Kidney tubule cell (primary cell): Measurements from ENCODE around the gene KPNA5.
"Not testable (repeated sequence)": the region's sequence is repeated elsewhere in the genome, so short reads cannot be mapped to it uniquely, and the experiment has no call there.

Source experiments
- DNase-seq: peaks from one replicate; pipeline ENCODE4 v3.0.0-alpha.2; 2018; ENCODE audit warnings: low spot score

Gene KPNA5

DNA sequence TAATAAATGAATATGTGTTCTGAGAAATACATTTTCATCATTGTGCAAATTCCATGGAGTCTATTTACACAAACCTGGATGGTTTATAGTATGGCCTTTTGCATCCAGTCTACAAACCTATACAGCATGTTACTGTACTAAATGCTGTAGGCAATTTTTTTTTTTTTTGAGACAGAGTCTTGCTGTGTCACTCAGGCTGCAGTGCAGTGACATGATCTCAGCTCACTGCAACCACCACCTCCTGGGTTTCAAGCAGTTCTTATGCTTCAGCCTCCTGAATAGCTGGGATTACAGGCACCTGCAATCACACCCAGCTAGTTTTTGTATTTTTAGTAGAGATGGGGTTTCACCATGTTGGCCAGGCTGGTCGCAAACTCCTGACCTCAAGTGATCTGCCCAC lies 22.9 kb downstream of the KPNA5 start:
- not testable (repeated sequence) for DNase-seq

DNA sequence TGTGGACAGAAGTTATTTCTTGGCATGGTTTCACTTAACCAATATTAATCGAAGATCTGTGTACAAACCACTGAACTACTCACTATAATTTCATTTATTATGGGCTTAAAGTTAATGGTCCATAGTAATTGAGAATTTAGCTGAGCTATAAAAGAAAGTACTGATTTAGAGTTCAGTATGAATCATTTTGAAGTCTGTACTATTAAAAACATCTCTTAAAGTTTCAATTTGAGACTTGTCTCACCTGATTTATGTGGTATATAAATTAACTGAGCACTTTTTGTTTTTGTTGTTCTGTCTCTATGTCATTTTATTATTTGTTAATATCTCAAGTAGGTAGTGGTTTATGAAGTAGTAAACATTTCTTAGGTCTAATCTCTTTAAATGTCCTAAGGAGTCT lies 24.9 kb downstream of the KPNA5 start:
- no peak for DNase-seq

DNA sequence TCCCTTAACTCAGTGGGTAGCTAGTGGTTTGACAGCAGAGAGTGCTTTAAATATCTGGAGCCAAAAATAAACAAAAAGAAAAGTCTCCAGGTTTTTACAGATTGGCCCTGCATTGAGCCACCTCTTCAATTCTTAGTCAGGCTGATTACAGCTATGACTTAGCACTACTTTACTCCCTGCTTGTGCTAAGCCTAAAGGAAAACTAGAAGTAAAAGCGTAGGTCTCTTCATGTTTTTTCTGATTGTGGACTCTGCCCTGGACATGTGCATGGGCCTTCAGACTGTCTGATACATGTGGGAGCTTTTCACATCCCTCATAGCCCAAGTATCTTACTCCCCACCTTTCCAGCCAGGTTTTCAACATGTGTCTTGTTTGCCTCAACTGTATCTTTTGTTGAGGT lies 33.3 kb downstream of the KPNA5 start:
- DNase-seq: no peak

DNA sequence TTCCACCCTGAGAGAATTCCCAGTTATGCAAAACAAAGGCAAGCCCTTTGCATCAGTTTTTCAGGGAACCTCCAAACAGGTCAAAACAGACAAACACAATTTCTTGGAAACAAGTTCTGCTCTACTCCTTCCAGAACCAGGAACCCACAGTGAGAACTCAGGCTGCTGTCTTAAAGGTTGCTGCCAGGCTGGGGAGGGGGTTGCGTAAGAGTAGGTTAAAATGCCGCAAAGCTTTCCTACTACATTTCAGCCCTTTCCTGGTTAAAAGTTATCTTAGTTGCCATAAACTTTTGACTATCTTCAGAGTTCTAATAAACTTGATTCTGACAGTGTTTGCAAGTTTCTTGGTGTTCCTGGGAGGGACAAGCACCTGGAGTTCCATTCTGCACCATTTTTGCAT lies 33.8 kb downstream of the KPNA5 start:
- no peak for DNase-seq

DNA sequence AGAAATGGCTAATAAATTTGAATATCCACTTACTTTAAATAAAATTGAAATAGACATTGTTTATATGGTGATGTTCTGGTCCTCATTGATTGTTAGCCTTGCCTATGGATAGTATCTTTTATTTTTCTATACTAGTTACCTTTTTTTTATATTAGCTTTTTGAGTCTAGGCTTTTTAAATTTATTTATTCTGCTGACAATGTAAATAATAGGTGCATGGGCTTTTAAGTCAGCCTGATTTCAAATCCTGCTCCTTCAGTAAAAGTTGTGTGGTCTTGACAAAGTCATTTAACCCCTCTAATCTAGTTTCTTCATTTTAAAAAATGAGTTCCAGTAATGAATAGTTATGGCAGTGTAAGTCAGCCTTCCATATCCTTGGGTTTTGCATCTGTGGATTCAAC lies 45.9 kb downstream of the KPNA5 start:
- no peak for DNase-seq

DNA sequence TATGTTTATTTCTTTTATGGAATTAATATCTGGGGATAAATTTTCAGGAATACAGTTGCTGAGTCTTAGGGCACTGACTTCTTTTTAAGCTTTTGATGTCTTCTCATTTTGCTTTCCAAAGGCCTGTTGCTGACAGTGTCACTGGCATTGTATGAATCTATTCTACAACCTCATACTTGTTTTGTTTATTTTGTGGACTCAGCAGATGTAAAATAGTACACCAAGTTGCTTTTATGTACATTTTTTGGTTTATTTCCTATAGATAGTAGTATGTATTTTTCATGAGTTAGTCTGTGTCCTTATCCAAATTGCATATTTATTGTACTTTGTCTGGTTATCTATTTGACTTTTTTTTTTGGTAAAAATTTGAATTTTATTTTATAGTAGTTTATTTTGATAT lies 49.5 kb downstream of the KPNA5 start:
- DNase-seq: no peak

DNA sequence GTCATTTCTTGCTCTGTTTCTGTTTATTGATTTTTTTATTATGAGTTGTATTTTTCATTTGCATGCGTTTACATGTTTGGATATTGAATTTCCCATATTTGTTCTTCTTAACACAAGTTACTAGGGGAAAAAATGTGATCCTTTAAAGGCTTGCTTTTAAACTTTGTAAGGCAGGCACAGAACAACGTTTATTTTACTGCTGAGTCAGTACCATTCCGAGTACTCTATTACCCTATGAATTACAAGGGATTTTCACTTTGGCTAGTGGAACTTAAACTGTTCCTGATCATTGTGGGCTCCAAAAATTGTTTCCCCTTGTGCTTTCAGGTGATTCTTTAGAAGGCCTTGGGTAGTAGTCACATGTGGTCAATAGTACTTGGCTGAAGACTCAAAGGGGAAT lies 56.0 kb downstream of the KPNA5 start:
- no peak for DNase-seq

DNA sequence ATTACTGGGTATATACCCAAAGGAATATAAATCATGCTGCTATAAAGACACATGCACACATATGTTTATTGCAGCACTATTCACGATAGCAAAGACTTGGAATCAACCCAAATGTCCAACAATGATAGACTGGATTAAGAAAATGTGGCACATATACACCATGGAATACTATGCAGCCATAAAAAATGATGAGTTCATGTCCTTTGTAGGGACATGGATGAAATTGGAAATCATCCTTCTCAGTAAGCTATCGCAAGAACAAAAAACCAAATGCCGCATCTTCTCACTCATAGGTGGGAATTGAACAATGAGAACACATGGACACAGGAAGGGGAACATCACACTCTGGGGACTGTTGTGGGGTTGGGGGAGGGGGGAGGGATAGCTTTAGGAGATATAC lies 59.5 kb downstream of the KPNA5 start:
- DNase-seq: not testable (repeated sequence)

DNA sequence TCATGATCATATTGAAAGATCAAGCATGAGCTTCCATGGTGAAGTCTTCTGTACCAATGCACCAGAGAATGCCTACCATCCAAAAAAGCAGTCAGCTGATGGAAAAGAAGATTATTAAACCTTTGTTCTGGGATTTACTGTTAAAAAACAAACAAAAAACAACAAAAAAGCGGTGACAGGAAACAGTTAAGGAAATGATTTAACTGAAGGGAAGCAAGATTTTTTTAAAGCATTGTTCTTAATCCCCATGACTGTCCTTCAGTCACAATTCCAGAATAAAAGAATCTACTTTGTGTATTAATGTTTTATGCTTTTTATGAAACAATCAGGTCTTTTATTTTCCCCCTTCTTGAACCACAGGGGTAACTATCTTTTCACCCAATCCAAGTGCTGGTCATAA lies 60.6 kb downstream of the KPNA5 start:
- DNase-seq: no peak

DNA sequence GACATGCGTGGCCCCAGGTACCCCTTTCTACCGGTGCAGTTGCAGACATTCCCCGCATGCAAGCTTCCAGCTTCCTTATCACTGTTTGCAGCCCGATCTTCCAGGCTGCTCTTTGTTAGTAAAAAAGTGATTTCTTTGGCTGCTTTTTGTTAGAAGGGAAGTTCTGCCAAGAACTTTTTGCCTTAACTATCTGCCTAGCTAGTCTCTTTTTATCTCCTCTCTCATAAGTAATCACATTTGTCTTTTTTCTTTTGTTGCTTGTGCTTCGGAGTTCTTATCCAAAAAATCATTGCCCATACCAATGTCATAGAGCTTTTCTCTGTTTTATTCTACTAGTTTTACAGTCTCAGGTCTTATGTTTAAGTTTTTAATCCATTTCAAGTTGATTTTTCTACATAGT lies 64.2 kb downstream of the KPNA5 start:
- DNase-seq: no peak

DNA sequence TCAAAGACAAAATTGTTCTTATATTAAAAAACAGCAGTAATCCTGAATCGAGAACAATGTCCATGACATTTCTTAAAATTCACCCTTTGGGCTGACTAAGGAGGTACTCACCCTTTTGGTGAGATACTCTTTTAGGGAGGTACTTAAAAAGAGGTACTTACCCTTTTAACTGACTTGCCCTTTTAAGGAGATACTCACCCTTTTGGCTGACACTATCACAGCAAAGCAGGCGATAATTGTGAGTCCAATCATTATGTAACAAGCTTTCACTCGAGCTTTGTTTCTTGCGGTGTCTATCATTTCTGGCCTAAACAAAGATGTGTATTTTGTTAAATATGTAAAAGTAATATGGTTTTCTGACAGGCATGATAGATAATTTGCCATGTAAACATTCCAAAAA lies 80.8 kb downstream of the KPNA5 start:
- DNase-seq: no peak

DNA sequence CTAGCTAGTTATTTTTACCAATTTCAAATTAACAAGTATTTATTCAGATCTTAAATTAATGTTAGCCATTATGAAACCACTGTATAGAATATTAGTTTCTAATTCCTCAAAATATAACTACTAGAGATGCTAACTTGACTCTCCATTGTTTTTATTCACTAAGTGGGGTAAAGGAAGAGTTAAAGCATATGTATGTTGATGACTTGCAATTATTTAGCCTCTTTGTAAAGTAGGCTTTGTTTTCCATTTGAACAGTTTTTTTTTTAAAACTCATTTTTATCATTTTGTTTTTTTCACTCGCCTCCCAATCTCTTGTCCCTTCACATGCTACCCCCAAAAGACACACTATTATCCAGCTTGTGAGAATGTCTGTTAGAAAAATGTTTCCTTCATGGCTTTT lies 81.2 kb downstream of the KPNA5 start:
- DNase-seq: no peak

DNA sequence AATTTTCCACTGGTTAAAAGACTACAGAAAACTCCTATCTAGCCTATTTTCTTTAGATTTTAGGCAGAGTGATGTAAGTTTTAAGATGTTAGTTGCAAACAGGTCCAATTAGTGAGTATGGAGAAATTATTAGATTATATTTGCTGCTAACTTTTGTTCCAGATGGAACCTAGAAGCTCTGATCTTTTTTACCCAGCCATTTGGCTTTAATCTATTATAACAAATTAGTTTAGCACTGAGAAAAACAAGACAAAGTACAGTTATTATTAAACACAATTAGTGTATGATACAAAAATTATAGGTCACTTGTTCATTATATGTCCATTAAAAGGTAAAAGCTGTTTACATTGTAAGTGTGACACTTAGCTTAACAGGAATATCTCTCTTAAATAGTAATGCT lies 82.0 kb downstream of the KPNA5 start:
- DNase-seq: no peak

DNA sequence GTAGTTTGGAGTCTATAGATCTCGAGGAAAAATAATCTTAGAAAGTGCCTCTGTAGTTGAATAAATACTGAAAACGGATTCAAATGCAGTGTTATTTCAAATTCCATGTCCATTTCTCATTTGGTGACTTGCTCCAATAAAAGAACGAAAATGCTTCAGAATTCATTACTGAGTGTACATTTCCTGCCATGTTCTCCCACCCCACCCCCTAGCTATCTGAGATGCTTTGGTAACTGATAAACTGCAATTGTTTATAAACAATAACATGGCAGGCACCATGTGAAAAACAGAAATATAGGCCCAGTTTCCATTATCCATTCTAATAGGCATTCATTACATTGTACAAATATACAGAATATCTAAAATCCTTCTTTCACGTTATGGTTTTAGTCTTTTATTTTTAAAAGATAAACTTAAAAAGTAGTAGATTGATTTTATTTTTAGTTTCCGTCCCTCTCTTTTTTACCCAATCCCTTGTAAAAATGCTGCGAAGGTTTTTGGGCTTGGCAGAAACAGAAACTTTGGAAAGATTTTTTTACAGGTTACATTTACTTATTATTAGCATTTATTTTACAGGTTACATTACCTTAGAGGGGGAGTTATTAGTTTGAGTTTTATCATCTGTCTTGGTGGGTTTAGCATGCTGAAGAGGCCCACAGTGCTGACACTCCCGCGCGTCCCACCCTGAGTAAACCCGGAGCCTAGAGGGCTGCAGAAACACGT lies 83.1 kb downstream of the KPNA5 start:
- no peak for DNase-seq

DNA sequence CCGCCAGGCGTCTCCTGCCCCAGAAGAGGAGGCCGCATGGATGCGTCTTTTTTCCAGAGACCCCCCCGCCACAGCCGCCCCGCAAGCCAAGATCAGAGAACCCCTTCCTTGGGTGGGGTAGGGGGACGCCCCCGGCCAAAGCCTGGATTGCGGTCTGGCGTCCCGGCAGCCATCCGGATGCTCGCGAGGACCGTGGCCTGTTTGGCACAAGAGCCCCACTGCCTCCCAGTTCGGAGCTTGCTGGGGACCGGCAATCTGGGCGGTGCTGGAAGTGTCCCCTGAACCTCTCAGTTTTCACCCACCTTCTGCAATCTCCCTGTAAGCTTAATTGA lies 83.6 kb downstream of the KPNA5 start:
- DNase-seq: no peak

DNA sequence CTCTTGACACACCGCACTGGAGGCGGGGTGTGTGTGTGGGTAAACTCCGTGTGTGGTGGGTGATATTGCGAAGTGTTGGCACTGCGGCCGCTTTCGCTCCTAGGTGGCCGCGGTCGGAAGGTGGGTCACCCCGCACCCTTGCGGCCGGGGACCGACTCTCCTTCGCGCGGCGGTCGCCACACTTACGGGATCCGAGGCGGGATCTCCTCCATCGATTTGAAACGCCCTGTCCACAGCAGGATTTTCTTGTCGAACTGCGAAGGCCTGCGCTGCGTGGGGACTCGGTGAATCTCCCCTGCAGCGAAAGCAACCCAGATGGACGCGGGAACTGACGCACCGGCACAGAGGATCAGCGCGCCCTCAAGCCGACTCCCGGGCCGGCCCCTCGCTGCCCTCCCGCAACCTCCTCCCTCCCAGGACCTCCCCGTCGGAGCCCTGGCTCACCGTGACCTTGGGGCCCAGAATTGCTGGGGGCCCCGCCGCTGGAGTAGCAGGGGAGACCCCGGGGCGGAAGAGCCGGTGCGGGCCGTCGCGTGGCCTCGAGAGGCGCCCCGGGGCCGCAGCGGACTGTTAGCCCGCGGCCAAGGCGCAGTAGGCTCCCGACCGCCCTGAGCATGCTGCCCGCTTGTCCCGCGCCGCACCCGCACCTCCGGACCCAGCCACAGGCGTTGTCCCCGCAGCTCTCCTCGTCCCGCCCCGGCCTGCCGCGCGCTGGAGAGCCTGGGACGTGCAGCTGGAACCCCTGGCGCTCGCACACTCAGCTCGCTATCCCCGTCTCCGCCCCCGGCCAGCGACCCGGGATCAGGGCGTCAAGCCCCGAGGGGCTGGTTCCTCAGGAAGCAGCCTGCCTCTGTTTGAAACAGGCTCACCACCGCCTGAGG lies 84.2 kb downstream of the KPNA5 start, which contains the start of gene FAM162B:
Gene FAM162B (minus strand): TSS at position 759 of the 881 bp plus-strand sequence. CDS start 143 bp downstream, at position 616.
- no peak for DNase-seq

DNA sequence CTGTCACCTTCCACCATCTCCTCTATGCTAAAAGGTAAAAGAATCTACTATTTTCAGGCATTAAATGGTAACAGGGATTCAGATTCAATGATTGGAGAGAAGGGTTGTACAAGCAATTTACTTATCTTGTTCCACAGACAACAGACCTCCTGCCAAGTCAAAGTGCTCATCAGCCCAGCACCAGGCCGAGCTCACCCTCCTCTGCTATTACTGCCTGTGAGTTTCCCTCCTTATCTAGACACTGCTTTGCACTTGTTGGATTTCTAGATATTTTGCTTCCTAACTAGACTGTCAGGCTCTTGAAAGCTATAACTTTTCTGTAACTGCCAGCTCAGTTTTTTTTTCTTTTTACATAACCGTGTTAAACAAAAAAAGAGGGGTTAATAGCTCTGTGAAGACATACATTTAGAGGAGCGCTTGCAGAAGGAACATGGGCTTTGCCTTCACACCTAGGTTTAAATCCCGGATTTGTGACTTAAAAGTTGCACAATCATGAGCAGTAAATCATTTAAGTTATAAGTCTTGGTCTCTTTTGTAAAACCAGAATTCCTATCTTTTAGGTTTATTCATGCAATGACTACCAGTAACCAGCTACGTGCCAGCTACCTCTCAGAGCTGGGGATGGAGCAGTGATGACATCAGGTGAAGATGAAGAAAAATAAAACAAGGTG lies 85.6 kb downstream of the KPNA5 start:
- no peak for DNase-seq

DNA sequence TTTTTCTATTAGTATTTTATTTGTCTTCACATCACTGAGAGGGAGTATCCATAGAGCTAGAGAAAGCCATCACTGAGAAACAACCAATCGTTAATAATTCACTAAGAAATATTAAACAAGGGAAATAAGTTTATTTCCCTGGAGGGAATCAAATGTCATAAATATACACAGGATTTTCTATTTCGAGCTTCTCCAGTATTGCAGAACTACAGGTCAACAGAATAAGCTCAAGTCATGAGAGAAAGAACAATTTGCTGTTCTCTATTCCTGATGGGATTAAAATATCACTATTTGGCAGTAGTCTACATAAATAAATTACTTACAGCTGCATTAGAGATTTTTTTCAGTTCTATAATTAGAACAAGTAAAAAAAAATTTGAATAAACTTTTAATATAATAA lies 86.7 kb downstream of the KPNA5 start:
- DNase-seq: no peak

DNA sequence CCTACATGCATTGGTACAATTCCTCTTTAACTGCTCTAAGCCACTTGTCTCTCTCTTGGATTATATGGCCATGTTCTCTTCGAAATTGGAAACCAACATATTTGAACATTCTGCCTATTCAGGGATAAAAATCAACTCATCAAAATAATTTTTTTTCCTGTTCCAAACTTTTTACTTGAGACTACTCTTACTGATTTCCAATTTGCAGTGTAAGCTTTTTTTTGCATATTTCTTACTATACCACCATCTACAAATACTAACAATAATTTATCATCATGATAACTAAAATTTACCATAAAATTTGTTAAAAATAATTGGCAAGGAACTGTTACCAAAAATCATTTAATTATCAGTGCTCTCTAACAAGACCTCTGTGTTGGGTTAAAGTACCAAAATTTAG lies 91.4 kb downstream of the KPNA5 start:
- DNase-seq: no peak

DNA sequence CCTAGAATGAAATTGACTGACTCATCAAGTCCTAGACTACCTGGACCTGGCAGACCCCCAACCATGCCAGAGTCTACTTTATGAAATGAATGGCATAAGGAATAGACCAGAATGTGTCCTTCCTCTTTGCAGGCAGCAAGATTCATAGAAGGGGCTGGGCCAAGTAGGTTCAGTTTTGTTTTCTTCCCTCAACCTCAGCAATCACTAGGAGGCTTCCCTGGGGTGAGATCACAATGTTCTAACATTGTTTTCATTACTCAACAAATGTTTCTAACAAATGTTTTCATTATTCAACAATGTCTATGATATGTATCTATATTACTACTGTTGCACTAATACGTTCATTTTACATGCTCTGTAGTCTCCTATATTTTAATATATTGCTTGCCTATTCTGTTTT lies 92.9 kb downstream of the KPNA5 start:
- no peak for DNase-seq

DNA sequence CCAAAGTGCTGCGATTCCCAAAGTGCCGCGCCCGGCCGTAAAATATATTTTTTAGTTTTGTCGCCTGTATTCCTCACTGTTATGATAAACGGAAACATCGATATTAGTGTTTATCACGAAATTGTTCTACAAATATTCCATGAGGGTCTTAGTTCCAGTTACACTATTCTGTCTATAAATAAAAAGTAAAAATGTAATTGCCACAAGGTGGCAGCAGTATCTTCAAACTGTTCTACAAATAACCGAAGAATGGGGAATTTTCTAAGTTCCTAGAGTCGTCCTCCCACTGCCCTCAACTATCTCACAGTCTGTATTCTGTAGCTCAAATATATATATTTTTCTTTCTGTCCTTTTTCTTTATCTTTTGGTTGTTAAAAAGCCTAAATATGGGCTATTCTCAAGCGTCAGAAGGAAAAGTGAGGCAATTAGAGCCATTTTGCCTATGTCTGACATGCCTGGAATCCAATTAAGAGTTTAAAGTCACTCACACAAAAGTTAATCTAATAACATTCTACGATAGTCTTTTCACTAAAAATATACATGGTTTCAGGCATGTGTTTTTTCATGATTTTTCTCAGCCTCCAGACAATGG lies 98.7 kb downstream of the KPNA5 start:
- peak; percentile 51 for DNase-seq

DNA sequence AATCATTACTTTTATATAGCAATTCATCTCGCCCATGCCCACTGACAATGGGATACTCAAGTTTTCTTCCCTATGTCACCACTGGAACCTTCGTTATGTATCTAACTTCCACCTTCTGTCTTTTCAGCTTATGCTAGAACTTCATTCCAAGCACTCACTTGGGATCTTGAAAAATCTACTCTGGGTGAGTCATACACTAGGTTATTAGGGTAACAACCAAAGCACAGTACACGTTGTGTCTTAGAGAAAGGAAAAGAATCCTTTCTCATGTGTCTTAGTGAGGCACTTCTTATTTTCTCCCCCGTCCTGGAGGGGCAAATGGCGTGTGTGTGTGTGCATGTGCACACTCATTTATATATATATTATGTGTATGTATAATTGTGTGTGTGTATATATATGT lies 102.8 kb downstream of the KPNA5 start:
- DNase-seq: no peak
